Common myeloid progenitor, CD34-positive (primary cell): ENCODE measurements around the gene DLGAP4.
"Not testable (repeated sequence)": the region's sequence is repeated elsewhere in the genome, so short reads cannot be mapped to it uniquely, and the experiment has no call there.

Source experiments
- CTCF ChIA-PET: fragments of 350-600 bp; sonication (Branson Sonifier 250); formaldehyde crosslinking; loops from one replicate; lab custom pipeline; 2021; ENCODE audit warnings: antibody characterized with exemption; lab: Charles Lee
- POLR2A ChIA-PET: fragments of 350-600 bp; sonication (Branson Sonifier 250); formaldehyde crosslinking; loops from one replicate; lab custom pipeline; 2021; ENCODE audit warnings: antibody characterized with exemption; lab: Charles Lee
- DNase-seq, 3 donors: peaks; one replicate each; pipeline versions ENCODE4 v3.0.0 to v3.0.0-alpha.2; 2013
- H3K27ac ChIP-seq, 2 experiments: 1 replicate in 1 of 2; 2 replicates in 1 of 2; pipeline ENCODE4 v1.7.0; 2013; ENCODE audit warnings: inconsistent platforms in 2 of 2, low read length in 2 of 2, mild to moderate bottlenecking in 2 of 2, low read depth in 1 of 2, moderate library complexity in 1 of 2; ENCODE audit not compliant: severe bottlenecking in 2 of 2, insufficient read depth in 1 of 2, poor library complexity in 1 of 2
- H3K27me3 ChIP-seq, 5 experiments: replicated peaks in 2 of 5; 1 replicate in 3 of 5; 2 replicates in 2 of 5; pipeline versions ENCODE4 v1.6.1 to v1.7.0; 2013; ENCODE audit warnings: low read length in 4 of 5, mild to moderate bottlenecking in 2 of 5, moderate library complexity in 2 of 5, inconsistent platforms in 1 of 5; ENCODE audit not compliant: insufficient read depth in 5 of 5, control insufficient read depth in 4 of 5
- H3K36me3 ChIP-seq, 4 experiments: 1 replicate in 2 of 4; 2 replicates in 2 of 4; pipeline versions ENCODE4 v1.6.1 to v1.7.0; 2013; ENCODE audit warnings: low read length in 3 of 4, control low read depth in 1 of 4, mild to moderate bottlenecking in 1 of 4; ENCODE audit not compliant: control insufficient read depth in 4 of 4, insufficient read depth in 4 of 4
- H3K4me1 ChIP-seq, 4 experiments: 1 replicate in 3 of 4; 2 replicates in 1 of 4; pipeline versions ENCODE4 v1.6.1 to v1.7.1; 2013; ENCODE audit warnings: low read length in 3 of 4, mild to moderate bottlenecking in 3 of 4, control low read depth in 1 of 4, inconsistent platforms in 1 of 4, moderate library complexity in 1 of 4; ENCODE audit not compliant: control insufficient read depth in 4 of 4, insufficient read depth in 4 of 4; ENCODE audit errors: control extremely low read depth in 1 of 4
- H3K4me3 ChIP-seq, 7 experiments: 1 replicate in 4 of 7; 2 replicates in 3 of 7; pipeline versions ENCODE4 v1.5.1 to v1.7.0; 2013; ENCODE audit warnings: mild to moderate bottlenecking in 7 of 7, low read length in 6 of 7, moderate library complexity in 6 of 7, inconsistent platforms in 2 of 7, low read depth in 2 of 7, control low read depth in 1 of 7; ENCODE audit not compliant: insufficient read depth in 4 of 7, control insufficient read depth in 1 of 7; ENCODE audit errors: extremely low read depth in 1 of 7
- H3K9me3 ChIP-seq, 5 experiments: 1 replicate in 4 of 5; 2 replicates in 1 of 5; pipeline versions ENCODE4 v1.6.1 to v1.7.1; 2013; ENCODE audit warnings: low read length in 4 of 5, mild to moderate bottlenecking in 2 of 5, inconsistent platforms in 1 of 5, low read depth in 1 of 5, moderate library complexity in 1 of 5; ENCODE audit not compliant: control insufficient read depth in 4 of 5, insufficient read depth in 2 of 5; ENCODE audit errors: control extremely low read depth in 1 of 5
- WGBS: methylation state at CpG from one replicate; pipeline ENCODE4 v1.1.5; 2013; ENCODE audit not compliant: insufficient coverage; 5-methylcytosine and 5-hydroxymethylcytosine counted together

Gene DLGAP4

DNA sequence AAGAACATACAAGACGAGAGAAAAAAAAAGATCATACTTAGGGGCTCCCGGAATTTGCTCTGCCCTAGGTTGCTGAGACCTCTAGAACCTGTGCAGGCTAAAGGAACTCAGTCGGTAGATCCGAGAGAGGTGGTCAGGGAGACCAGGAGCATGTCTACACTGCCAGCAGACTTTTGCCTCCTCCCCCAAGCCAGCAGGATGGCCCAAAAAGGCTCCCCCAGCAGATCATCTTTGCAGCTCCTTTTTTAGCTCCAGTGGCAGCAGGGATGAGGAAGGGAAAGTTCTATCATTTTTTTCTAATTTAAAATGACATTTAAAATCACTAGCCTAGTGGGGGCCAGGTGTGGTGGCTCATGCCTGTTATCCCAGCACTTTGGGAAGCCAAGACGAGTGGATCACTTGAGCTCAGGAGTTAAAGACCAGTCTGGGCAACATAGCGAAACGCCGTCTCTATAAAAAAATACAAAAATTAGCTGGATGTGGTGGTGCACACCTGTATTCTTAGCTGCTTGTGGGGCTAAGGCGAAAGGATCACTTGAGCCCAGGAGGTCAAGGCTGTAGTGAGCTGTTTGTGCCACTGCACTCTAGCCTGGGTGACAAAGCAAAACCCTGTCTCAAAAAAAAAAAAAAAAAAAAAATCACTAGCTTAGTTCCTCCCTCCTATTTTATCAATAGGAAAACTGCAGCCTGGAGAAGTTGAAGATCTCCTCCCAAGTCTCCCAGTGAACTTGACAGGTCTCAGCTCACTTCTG, 165.9 kb downstream of the DLGAP4 start:
- CTCF ChIA-PET, result interaction anchor here (1.0 to 2.3 kb wide), 4 partner anchors 9 to 31 kb away, joined by 3 to 8 read pairs (median 3); no protein-coding TSS in a partner anchor
- POLR2A ChIA-PET, result interaction anchor here (0.6 to 0.8 kb wide), 3 partner anchors 101 to 322 kb away, joined by 3 to 5 read pairs (median 4); partner anchors contain the start of gene TGIF2
- peaks cover 1 to 36% (median 33%) of the 10 kb centered on the region in 4 experiments for H3K4me1 ChIP-seq
- H3K27me3 ChIP-seq, result no peaks in the 10 kb centered on the region
- 86% methylated on average over 5 of the region's 9 CpGs for WGBS
- H3K36me3 ChIP-seq, result no peaks in the 10 kb centered on the region
- H3K9me3 ChIP-seq, result no peaks in the 10 kb centered on the region
- peak in 2 of 3 donors; percentile 38 to 44 for DNase-seq
- peak overlapping the region; percentile 37 to 82 for H3K27ac ChIP-seq
- peak overlapping the region in 5 of 7 experiments; percentile 45 to 78 (median 55) for H3K4me3 ChIP-seq

DNA sequence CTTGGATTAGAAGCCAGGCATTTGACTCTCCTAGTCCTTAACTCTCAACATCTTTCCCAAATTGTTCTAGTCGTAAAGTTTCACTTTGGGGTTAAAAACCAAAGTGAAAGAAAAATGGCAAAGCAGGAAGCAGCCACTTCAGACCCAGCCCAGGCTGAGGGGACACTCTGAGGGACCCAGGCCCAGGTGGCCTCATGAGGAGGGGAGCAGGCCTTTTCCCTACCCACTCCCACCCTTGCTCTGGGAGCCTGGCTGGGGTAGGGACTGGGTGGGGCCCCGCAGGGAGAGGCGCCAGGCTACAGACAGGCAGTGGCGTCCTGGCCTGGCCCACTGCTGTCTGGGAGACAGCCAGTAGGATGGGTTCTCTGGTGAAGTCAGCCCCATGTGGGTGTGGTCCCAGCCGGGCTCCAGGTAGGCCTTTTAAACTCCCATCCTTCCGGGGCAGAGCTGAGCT, 166.5 kb downstream of the DLGAP4 start:
- POLR2A ChIA-PET, result interaction anchor here (0.6 to 0.8 kb wide), 3 partner anchors 101 to 321 kb away, joined by 3 to 5 read pairs (median 4); partner anchors contain the start of gene TGIF2
- peak overlapping the region; percentile 37 to 82 for H3K27ac ChIP-seq
- CTCF ChIA-PET, result interaction anchor here (1.0 to 2.3 kb wide), 4 partner anchors 10 to 32 kb away, joined by 3 to 8 read pairs (median 3); no protein-coding TSS in a partner anchor

DNA sequence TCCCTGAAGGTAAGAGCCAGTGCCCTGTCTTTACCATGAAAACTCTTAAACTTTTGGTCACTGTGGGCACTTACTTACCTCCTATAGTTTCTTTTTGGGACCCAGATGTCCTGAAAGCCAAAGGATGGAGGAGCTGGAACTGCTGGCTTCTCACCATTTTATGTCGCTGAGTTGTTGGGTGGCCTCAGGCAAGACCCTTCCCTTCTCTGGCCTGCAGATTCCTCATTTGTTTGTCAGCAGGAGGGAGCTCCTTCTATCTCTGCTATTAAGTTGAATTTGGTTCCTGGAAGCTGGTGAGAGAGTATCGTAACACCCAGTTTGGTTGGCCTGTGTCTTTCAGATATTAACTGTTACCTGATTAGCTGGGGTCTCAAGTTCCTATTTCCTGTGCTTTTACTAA, 167.0 kb downstream of the DLGAP4 start:
- H3K9me3 ChIP-seq, result no peaks in the 10 kb centered on the region
- peak overlapping the region; percentile 37 to 82 for H3K27ac ChIP-seq
- POLR2A ChIA-PET, result no interaction called here
- DNase-seq, result no peak
- H3K27me3 ChIP-seq, result no peaks in the 10 kb centered on the region
- CTCF ChIA-PET, result interaction anchor here (1.0 to 2.3 kb wide), 4 partner anchors 9 to 32 kb away, joined by 3 to 8 read pairs (median 3); no protein-coding TSS in a partner anchor
- 100% methylated on average over 2 of the region's 2 CpGs for WGBS
- peaks cover 0 to 2% (median 0%) of the 10 kb centered on the region in 4 experiments for H3K36me3 ChIP-seq
- peak overlapping the region in 4 of 7 experiments; percentile 45 to 78 (median 58) for H3K4me3 ChIP-seq
- H3K4me1 ChIP-seq, result peaks cover 0 to 25% (median 22%) of the 10 kb centered on the region in 4 experiments

More for the DNA sequence above, 166.5 kb downstream of the DLGAP4 start:
- Histone ChIP-seq H3K9me3 (no peaks in the 10 kb centered on the region), H3K4me1 (peaks cover 0 to 30% (median 27%) of the 10 kb centered on the region in 4 experiments), H3K36me3 (peaks cover 0 to 2% (median 0%) of the 10 kb centered on the region in 4 experiments), H3K4me3 (peak overlapping the region in 6 of 7 experiments; percentile 10 to 78 (median 52)), H3K27me3 (no peaks in the 10 kb centered on the region)
- 21% methylated on average over 5 of the region's 6 CpGs for WGBS
- peak in 2 of 3 donors; percentile 49 to 56 for DNase-seq

DNA sequence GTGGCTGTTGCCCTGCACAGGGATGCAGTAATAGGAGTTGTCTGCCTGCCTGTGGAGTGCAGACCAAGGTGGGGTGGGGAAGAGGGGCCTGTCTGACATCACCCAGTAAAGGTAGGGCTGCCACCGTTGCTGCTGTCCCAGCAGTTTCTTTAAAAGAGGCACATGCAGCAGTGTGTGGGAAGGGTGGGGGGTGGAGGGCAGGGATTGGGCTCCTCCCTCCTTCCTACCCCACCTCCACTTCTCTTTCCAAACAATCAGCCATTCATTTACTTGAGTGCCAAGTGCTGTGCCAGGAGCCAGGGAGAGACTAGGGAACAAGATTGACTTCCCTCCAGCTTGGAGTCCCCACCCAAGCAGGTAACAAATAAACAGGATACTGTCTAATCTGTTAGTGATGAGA, 168.4 kb downstream of the DLGAP4 start:
- no peak for DNase-seq
- H3K4me3 ChIP-seq, result no peak overlapping the region
- ChIA-PET POLR2A (no interaction called here), CTCF (interaction anchor here (1.8 kb wide), 1 partner anchor 10 kb away, joined by 5 read pairs; no protein-coding TSS in a partner anchor)
- H3K4me1 ChIP-seq, result peaks cover 0 to 21% (median 19%) of the 10 kb centered on the region in 4 experiments
- H3K27ac ChIP-seq, result no peak overlapping the region
- no CpG with 5 or more reads among the region's 1 CpG for WGBS
- no peaks in the 10 kb centered on the region for H3K9me3 ChIP-seq
- no peaks in the 10 kb centered on the region for H3K27me3 ChIP-seq
- peaks cover 0 to 2% (median 0%) of the 10 kb centered on the region in 4 experiments for H3K36me3 ChIP-seq

DNA sequence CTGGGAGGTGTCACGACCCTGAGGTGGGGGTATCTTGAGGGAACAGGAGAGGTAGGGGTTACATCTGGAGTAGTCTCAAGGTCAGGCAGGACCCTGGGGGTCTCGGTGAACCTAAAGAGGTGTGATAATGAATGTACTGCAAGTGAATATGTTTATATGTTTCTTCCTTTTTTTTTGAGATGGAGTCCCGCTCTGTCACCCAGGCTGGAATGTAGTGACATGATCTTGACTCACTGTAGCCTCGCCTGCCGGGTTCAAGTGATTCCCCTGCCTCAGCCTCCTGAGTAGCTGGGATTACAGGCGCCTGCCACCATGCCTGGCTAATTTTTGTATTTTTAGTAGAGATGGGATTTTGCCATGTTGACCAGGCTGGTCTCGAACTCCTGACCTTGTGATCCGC, 168.9 kb downstream of the DLGAP4 start:
- 100% methylated on average over 1 of the region's 8 CpGs for WGBS
- DNase-seq, H3K4me3 ChIP-seq, H3K36me3 ChIP-seq, H3K9me3 ChIP-seq, H3K27ac ChIP-seq, POLR2A ChIA-PET, H3K27me3 ChIP-seq: not testable (repeated sequence)
- peaks cover 0 to 21% (median 19%) of the 10 kb centered on the region in 4 experiments for H3K4me1 ChIP-seq
- CTCF ChIA-PET, result interaction anchor here (1.8 kb wide), 1 partner anchor 10 kb away, joined by 5 read pairs; no protein-coding TSS in a partner anchor

DNA sequence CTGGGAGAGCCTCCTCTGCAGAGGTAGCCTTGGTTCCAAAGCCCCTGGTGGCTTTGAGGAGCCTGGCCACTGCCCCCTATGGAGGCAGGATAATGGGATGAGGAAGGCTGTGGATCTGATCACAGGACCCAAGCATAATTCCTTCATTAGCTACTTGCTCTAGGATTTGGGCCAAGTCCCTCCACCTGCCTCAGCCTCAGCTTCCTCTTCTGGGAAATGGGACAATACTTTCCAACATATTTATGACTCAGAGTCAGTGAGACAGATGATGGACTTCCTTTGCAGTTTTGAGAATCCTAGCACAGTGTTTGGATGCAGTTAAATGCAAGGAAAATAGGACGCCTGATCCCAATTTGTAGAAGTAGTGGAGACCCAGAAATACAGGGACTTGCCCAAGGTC, 171.3 kb downstream of the DLGAP4 start:
- ChIA-PET POLR2A (no interaction called here), CTCF (interaction anchor here (1.6 kb wide), 1 partner anchor 11 kb away, joined by 4 read pairs; no protein-coding TSS in a partner anchor)
- DNase-seq, result no peak
- Histone ChIP-seq H3K4me1 (peaks cover 0 to 10% (median 8%) of the 10 kb centered on the region in 4 experiments), H3K4me3 (no peak overlapping the region), H3K9me3 (no peaks in the 10 kb centered on the region), H3K27me3 (no peaks in the 10 kb centered on the region), H3K36me3 (peaks cover 0 to 2% (median 1%) of the 10 kb centered on the region in 4 experiments), H3K27ac (no peak overlapping the region)
- 100% methylated on average over 1 of the region's 1 CpG for WGBS
